CD4-positive, CD25-positive, alpha-beta regulatory T cell (primary cell): ENCODE data around the gene TTC28. TPM values are rescaled to one million over a fixed set of nuclear protein-coding genes. Genes with fewer than 3 reads are reported as not detected.
A peak's percentile ranks its signal among the peaks of the same experiment; 100 is the strongest.

ENCODE experiments used
- ATAC-seq, 2 donors: fragments of 150-1000 bp; cut with Tn5 transposase; one replicate each; pipeline ENCODE4 v1.10.0; 2021; ENCODE audit warnings: low read depth in 2 of 2, moderate number of reproducible peaks in 2 of 2, moderate library complexity in 1 of 2
- DNase-seq, 3 donors: peaks; one replicate each; pipeline versions ENCODE4 v3.0.0 to v3.0.0-alpha.2; 2012 to 2022; ENCODE audit warnings: mixed read lengths in 1 of 3
- H3K27ac ChIP-seq: one replicate; pipeline ENCODE4 v1.7.0; 2013; ENCODE audit warnings: mild to moderate bottlenecking, low read length; ENCODE audit not compliant: insufficient read depth, poor library complexity, severe bottlenecking
- H3K27me3 ChIP-seq: one replicate; pipeline ENCODE4 v1.7.0; 2013; ENCODE audit warnings: low read length; ENCODE audit not compliant: control insufficient read depth, insufficient read depth
- H3K36me3 ChIP-seq: one replicate; pipeline ENCODE4 v1.7.0; 2013; ENCODE audit warnings: mild to moderate bottlenecking, low read length, moderate library complexity; ENCODE audit not compliant: control insufficient read depth, insufficient read depth
- H3K4me1 ChIP-seq: 2 replicates; pipeline ENCODE4 v1.7.0; 2013; ENCODE audit warnings: mild to moderate bottlenecking, low read length; ENCODE audit not compliant: insufficient read depth, control insufficient read depth, poor library complexity, severe bottlenecking
- H3K4me3 ChIP-seq: one replicate; pipeline ENCODE4 v1.7.0; 2013; ENCODE audit warnings: low read depth, mild to moderate bottlenecking, low read length, moderate library complexity
- H3K9me3 ChIP-seq, 2 experiments: 1 replicate in 1 of 2; 2 replicates in 1 of 2; pipeline ENCODE4 v1.7.0; 2013; ENCODE audit warnings: low read length in 2 of 2, mild to moderate bottlenecking in 1 of 2, moderate library complexity in 1 of 2; ENCODE audit not compliant: control insufficient read depth in 2 of 2
- H3K27ac Mint-ChIP-seq, 3 donors: one replicate each; pipeline ENCODE4 v1.8.0; 2020 to 2022; ENCODE audit warnings: mild to moderate bottlenecking in 3 of 3, mixed read lengths in 3 of 3, moderate library complexity in 2 of 3
- H3K27me3 Mint-ChIP-seq: one replicate; pipeline ENCODE4 v1.8.0; 2022; ENCODE audit warnings: mild to moderate bottlenecking, mixed read lengths
- H3K36me3 Mint-ChIP-seq: one replicate; pipeline ENCODE4 v1.8.0; 2020; ENCODE audit warnings: mixed read lengths
- H3K4me1 Mint-ChIP-seq, 4 donors: one replicate each; pipeline ENCODE4 v1.8.0; 2020 to 2022; ENCODE audit warnings: mixed read lengths in 4 of 4, mild to moderate bottlenecking in 1 of 4
- H3K4me3 Mint-ChIP-seq, 4 donors: one replicate each; pipeline ENCODE4 v1.8.0; 2020 to 2022; ENCODE audit warnings: mild to moderate bottlenecking in 4 of 4, mixed read lengths in 4 of 4, moderate library complexity in 3 of 4
- H3K9me3 Mint-ChIP-seq, 7 donors: one replicate each; pipeline ENCODE4 v1.8.0; 2020 to 2022; ENCODE audit warnings: mixed read lengths in 7 of 7, mild to moderate bottlenecking in 3 of 7, moderate library complexity in 2 of 7
- polyA plus RNA-seq, 4 donors: library from polyadenylated mRNA; unstranded; fragments of 300-500 nt; fragmentation: Illumina TruSeq; gene quantifications; one replicate each; pipeline ENCODE4 v1.2.3, GENCODE V29; 2021
- total RNA-seq: library from RNA; stranded (reverse); gene quantifications from one replicate; pipeline ENCODE4 v1.2.3, GENCODE V29; 2022

The TTC28 gene
- total and polyA plus RNA-seq, 5 donors from 2014 or later, result 0.02 to 2.7 (median 0.28) TPM; not detected in 1

- H3K4me1 ChIP-seq, result no peaks in the 10 kb centered on the region
- Mint-ChIP-seq H3K9me3 (no peaks in the 10 kb centered on the region), H3K27ac (peak overlapping the region in 1 of 3 donors; percentile 44), H3K4me3 (no peak overlapping the region), H3K4me1 (peaks cover 5 to 18% (median 5%) of the 10 kb centered on the region in 4 donors), H3K27me3 (no peaks in the 10 kb centered on the region), H3K36me3 (peaks cover 25% of the 10 kb centered on the region)
- H3K27ac ChIP-seq, result no peak overlapping the region
- H3K36me3 ChIP-seq, result peaks cover 7% of the 10 kb centered on the region
- no peaks in the 10 kb centered on the region for H3K27me3 ChIP-seq
- DNase-seq (no peak), ATAC-seq (no peak)
- H3K9me3 ChIP-seq, result no peaks in the 10 kb centered on the region
- no peak overlapping the region for H3K4me3 ChIP-seq
These were observed 32.5 kb upstream of the TTC28 start for GRCh38 chr22:28711820-28712777.

GRCh38 chr22:28711341-28711740 is 31.7 kb upstream of the TTC28 start:
- no peak overlapping the region for H3K4me3 ChIP-seq
- Mint-ChIP-seq H3K4me3 (no peak overlapping the region), H3K36me3 (peaks cover 28% of the 10 kb centered on the region), H3K27me3 (no peaks in the 10 kb centered on the region), H3K9me3 (peaks cover 0 to 1% (median 0%) of the 10 kb centered on the region in 7 donors), H3K4me1 (peaks cover 5 to 18% (median 5%) of the 10 kb centered on the region in 4 donors), H3K27ac (no peak overlapping the region)
- ATAC-seq (no peak), DNase-seq (no peak)
- no peaks in the 10 kb centered on the region for H3K27me3 ChIP-seq
- no peaks in the 10 kb centered on the region for H3K9me3 ChIP-seq
- peaks cover 7% of the 10 kb centered on the region for H3K36me3 ChIP-seq
- H3K4me1 ChIP-seq, result no peaks in the 10 kb centered on the region
- no peak overlapping the region for H3K27ac ChIP-seq

- no peaks in the 10 kb centered on the region for H3K4me1 ChIP-seq
- DNase-seq, result no peak
- Mint-ChIP-seq H3K27me3 (no peaks in the 10 kb centered on the region), H3K4me1 (peaks cover 5 to 15% (median 5%) of the 10 kb centered on the region in 4 donors), H3K4me3 (no peak overlapping the region), H3K27ac (no peak overlapping the region), H3K36me3 (peaks cover 32% of the 10 kb centered on the region), H3K9me3 (peaks cover 0 to 1% (median 0%) of the 10 kb centered on the region in 7 donors)
- no peak for ATAC-seq
- H3K9me3 ChIP-seq, result no peaks in the 10 kb centered on the region
- H3K4me3 ChIP-seq, result no peak overlapping the region
- no peaks in the 10 kb centered on the region for H3K27me3 ChIP-seq
- peaks cover 10% of the 10 kb centered on the region for H3K36me3 ChIP-seq
- H3K27ac ChIP-seq, result no peak overlapping the region
These were observed 31.0 kb upstream of the TTC28 start for GRCh38 chr22:28710576-28711191.

GRCh38 chr22:28710107-28710506 is 30.5 kb upstream of the TTC28 start:
- Histone ChIP-seq H3K4me3 (no peak overlapping the region), H3K9me3 (no peaks in the 10 kb centered on the region), H3K4me1 (no peaks in the 10 kb centered on the region), H3K27ac (no peak overlapping the region), H3K36me3 (peaks cover 10% of the 10 kb centered on the region), H3K27me3 (no peaks in the 10 kb centered on the region)
- Mint-ChIP-seq H3K4me3 (no peak overlapping the region), H3K36me3 (peaks cover 32% of the 10 kb centered on the region), H3K27ac (no peak overlapping the region), H3K4me1 (peaks cover 5 to 12% (median 5%) of the 10 kb centered on the region in 4 donors), H3K27me3 (no peaks in the 10 kb centered on the region), H3K9me3 (peaks cover 0 to 1% (median 0%) of the 10 kb centered on the region in 7 donors)
- DNase-seq, result no peak
- no peak for ATAC-seq

- no peak overlapping the region for H3K27ac Mint-ChIP-seq
- H3K4me1 Mint-ChIP-seq, result peaks cover 0 to 3% (median 0%) of the 10 kb centered on the region in 4 donors
- Histone ChIP-seq H3K9me3 (no peaks in the 10 kb centered on the region), H3K27ac (no peak overlapping the region), H3K27me3 (no peaks in the 10 kb centered on the region), H3K4me3 (no peak overlapping the region), H3K4me1 (no peaks in the 10 kb centered on the region), H3K36me3 (peaks cover 10% of the 10 kb centered on the region)
- no peak overlapping the region for H3K4me3 Mint-ChIP-seq
- H3K9me3 Mint-ChIP-seq, result peaks cover 0 to 1% (median 0%) of the 10 kb centered on the region in 7 donors
- no peaks in the 10 kb centered on the region for H3K27me3 Mint-ChIP-seq
- H3K36me3 Mint-ChIP-seq, result peaks cover 36% of the 10 kb centered on the region
- DNase-seq, result no peak
- ATAC-seq, result no peak
These were observed 27.2 kb upstream of the TTC28 start for GRCh38 chr22:28706845-28707244.

- no peak overlapping the region for H3K4me3 Mint-ChIP-seq
- no peak for ATAC-seq
- no peaks in the 10 kb centered on the region for H3K27me3 Mint-ChIP-seq
- no peaks in the 10 kb centered on the region for H3K9me3 ChIP-seq
- H3K27ac ChIP-seq, result no peak overlapping the region
- H3K4me1 Mint-ChIP-seq, result no peaks in the 10 kb centered on the region
- no peaks in the 10 kb centered on the region for H3K27me3 ChIP-seq
- peaks cover 0 to 1% (median 0%) of the 10 kb centered on the region in 7 donors for H3K9me3 Mint-ChIP-seq
- no peak overlapping the region for H3K27ac Mint-ChIP-seq
- no peak for DNase-seq
- peaks cover 38% of the 10 kb centered on the region for H3K36me3 Mint-ChIP-seq
- H3K4me1 ChIP-seq, result no peaks in the 10 kb centered on the region
- no peak overlapping the region for H3K4me3 ChIP-seq
- H3K36me3 ChIP-seq, result peaks cover 3% of the 10 kb centered on the region
These were observed 23.8 kb upstream of the TTC28 start for GRCh38 chr22:28703436-28703835.

GRCh38 chr22:28702891-28703290 is 23.3 kb upstream of the TTC28 start:
- Mint-ChIP-seq H3K27ac (no peak overlapping the region), H3K4me1 (no peaks in the 10 kb centered on the region), H3K4me3 (no peak overlapping the region), H3K36me3 (peaks cover 34% of the 10 kb centered on the region), H3K27me3 (no peaks in the 10 kb centered on the region), H3K9me3 (peaks cover 0 to 1% (median 0%) of the 10 kb centered on the region in 7 donors)
- no peak for ATAC-seq
- no peak overlapping the region for H3K4me3 ChIP-seq
- H3K4me1 ChIP-seq, result no peaks in the 10 kb centered on the region
- DNase-seq, result no peak
- no peak overlapping the region for H3K27ac ChIP-seq
- no peaks in the 10 kb centered on the region for H3K9me3 ChIP-seq
- H3K27me3 ChIP-seq, result no peaks in the 10 kb centered on the region
- peaks cover 3% of the 10 kb centered on the region for H3K36me3 ChIP-seq
